Fibroblast of skin of right quadriceps (primary cell): ENCODE data around the gene PDE9A.
"Not testable (repeated sequence)": the region's sequence is repeated elsewhere in the genome, so short reads cannot be mapped to it uniquely, and the experiment has no call there.

ENCODE experiments used
- DNase-seq: peaks from one replicate; pipeline ENCODE4 v3.0.0-alpha.2; 2013

The PDE9A gene

DNA sequence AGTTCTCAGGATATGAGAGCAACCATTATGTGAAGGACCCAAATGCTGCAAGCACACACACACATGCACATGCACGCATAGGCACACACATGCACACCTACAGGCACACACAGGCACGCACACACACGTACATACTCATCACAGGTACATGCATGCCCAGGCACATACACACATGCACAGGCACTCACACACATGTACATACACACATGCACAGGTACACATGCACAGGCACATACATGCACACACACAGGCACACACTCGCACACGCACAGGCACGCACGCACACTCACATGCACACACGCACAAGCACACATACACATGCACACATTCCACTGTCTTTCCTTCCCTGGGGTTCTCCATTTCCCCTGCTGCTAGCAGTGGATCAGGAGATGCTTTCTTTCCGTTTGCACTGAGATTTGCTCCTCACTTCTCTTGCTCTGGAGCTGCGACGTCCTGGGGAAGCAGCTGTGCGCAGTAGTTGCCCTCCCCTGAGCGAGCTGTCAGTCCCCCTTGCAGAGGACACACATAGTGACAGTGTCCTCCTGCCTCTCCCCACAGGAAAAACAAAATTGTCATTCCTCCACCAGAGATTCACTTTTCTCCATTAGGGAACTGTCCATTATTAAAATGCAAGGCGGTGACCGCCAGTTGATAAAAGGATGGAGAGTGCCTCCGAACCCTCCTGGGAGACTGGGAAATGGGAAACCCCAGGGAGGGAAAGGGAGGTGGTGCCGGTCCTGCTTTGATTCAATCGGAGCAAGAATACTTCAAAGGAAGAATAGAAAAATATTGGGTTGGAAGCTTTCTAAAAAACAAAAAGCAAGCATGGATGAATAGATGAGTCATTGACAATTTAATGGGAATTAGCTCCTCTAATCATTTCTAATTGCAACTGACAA, 156.4 kb downstream of the PDE9A start:
- DNase-seq, result no peak

DNA sequence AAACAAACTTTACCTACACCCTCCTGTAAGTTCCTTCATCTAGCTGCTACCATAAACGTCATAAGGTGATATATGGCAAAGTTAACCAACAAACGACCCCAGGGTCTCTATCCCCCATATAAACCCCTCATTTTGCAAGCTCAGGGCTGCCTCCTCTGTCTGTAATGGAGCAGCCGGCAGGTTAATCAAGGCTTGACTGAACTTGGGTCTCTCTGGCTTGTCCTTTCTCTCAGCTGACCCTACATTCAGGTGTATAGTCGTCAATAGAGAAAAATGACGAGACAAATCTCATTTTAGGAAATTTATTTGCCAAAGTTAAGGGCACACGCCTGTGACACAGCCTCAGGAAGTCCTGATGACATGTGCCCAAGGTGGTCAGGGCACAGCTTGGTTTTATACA, 158.5 kb downstream of the PDE9A start:
- DNase-seq, result no peak

DNA sequence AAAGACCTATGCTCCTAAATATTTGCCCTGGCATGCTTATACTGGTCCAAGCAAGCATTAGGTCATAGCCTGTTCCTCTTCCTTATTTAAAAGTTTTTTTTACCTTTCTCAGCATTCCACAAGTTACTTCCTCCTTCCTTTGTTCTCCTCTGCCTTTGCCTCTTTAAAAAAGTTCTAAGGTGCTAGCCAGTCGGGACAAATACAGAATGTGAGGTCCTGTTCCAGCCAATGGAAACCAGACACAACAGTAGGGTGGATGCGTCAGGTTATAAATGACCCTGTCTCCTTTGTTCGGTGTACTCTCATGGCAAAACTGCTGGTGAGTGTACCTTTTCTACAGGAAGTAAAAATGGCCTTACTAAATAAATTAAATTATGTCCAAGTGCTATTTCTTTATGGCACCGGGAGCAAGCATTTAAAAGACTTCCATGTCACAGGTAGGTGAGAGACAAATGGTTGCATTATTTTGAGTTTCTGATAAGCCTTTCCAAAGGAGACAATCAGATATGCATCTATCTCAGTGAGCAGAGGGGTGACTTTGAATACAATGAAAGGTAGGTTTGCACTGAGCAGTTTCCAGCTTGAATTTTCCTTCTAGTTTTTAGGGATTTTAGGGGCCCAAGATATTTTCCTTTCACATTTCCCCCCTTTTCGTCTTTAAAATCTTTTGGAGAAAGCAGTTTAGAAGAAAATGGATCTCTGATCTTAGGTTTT, 159.3 kb downstream of the PDE9A start:
- DNase-seq, result not testable (repeated sequence)

DNA sequence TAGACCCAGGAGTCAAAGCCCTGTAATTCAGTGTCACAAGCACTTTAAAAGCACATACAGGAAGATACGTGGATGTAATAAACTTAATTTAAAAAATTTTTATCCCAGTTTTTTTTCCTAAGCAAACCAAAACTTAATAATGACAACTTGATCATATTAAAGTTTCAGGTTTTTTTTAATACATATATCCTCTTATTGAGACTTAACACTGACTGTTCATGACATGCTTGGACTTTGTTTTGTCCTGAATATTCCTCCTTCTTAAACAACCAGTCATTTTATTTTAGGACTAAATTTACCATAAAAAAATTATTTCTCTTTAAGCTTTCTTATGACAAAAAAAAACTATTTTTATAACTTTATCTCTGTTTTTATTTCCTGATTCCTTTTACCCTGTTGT, 161.8 kb downstream of the PDE9A start:
- no peak for DNase-seq

DNA sequence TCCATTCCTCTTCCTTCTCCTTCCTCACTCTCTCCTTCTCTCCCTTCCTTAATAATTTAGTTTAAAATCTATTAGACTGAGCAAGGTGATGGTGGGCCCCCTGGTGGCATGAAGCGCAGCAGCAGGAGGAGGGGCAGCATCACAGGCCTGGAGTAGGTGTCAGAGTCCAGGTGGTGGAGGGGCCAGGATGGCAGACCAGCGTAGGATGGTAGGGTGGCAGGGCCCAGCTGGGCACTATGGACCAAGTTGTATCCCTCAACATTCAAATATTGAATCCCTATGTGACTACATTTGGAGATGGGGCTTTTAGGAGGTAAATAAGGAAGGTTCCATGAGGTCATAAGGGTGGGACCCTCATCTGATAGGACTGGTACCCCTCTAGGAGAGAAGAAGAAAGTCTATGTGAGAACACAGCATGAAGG, 164.9 kb downstream of the PDE9A start:
- DNase-seq, result no peak

DNA sequence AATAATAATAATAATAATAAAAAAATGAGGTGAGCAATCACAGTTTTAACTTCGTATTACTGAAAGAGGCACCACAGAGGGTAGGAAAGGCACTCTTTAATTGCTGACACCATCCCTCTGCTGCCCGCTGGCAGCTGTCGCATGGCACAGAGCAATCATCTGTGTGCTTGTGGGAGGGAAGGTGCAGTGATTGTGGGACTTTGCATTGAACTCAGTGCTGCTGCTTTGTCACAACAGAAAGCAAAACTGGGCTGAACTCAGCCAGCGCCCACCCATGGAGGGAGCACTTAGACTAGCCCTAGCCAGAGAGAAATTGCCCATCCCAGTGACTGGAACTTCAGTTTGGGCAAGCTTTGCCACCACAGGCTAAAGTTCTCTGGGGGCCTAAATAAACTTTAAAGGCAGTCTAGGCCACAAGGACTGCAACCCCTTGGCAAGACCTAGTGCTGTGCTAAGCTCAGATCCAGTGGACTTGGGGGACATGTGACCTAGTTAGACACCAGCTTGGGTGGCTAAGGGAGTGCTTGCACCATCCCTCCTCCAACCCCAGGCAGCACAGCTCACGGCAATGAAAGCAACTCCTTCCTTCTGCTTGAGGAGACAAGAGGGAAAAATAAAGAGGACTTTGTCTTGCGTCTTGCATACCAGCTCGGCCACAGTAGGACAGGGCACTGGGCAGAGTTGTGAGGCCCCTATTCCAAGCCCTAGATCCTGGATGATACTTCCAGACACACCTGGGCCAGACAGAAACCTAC, 166.6 kb downstream of the PDE9A start:
- no peak for DNase-seq

DNA sequence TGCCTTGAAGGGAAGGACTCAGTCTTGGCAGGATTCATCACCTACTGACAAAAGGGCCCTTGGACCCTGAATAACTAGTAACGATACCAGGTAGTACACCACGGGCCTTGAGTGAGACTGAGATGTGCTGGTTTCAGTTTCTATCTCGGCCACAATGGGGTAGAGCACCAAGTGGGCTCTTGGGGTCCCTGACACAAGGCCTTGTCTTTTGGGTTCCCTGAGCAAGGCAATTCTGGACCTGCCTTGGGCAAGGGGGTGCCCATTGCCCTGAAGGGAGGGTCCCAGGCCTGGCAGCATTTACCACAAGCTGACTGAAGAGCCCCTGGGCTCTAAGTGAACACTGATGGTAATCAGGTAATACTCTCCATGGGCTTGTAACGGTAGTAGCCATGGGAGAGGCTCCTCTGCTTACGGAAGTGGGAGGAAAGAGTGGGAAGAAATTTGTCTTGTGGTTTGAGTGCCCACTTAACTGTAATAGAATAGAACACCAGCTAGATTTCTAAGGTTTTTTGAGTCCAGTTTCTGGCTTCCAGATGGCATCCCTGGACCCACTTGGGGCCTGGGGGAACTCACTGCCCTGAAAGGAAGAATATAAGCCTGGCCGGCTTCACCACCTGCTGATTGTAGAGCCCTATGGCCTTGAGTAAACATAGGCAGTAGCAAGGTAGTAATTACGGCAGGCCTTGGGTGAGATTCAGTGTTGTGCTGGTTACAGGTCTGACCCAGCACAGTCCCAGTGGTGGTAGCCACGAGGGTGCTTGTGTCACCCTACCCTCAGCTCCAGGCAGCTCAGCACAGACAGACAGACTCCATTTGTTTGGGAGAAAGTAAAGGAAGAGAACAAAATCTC, 167.4 kb downstream of the PDE9A start:
- DNase-seq, result no peak
